CD4-positive, alpha-beta T cell treated with Interleukin-4 for 1 hour (primary cell): ENCODE results near the gene FRMD4B.

Experiments used
- DNase-seq, 2 donors: peaks; one replicate each; pipeline ENCODE4 v3.0.0-alpha.2; 2020 to 2022

Gene FRMD4B

GRCh38 chr3:69385723-69386555 is at the start of gene FRMD4B:
Gene FRMD4B (minus strand): TSS chr3:69386088. CDS start chr3:69385989, 99 bp downstream.
- DNase-seq: peak; percentile 6 to 43

DNA sequence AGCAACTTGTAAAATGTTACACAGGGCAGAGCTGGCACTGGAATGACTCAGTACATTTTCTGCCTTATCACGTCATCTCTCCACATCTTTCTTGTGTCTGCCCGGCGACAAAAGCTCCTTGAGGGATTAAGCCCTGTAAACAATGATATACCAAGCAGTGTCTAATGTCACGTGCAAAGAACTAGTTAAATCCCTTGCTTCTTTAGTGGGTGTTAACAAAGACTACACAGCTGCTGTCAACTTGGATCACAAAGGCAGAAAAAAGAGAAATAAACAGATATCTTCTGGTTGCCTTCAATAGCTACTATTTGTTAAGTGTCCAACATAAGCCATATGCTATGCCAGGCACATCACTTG is 48.1 kb upstream of the FRMD4B start:
- no peak for DNase-seq

GRCh38 chr3:69433121-69433968 is 47.5 kb upstream of the FRMD4B start:
- no peak for DNase-seq

DNA sequence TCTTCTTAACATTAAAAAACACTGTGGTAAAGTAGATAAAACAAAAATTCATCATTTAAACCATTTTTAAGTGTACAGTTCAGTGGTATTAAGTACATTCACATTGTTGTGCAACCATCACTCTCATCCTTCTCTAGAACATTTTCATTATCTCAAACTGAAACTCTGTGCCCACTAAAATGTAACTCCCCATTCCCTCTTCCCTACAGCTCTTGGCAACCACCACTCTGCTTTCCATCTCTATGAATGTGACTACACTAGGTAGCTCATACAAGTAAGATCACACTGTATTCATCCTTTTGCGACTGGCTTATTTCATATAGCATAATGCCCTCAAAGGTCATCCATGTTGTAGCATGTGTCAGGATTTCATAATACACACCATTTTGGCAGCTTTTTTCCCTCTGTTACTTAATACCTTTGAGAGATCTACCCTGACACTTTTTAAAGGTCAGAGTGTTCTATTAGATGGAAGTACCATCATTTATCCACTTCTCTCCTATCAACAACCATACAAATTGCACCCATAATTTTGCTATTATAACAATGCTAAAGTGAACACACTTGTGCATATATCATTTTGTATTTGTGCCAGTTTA is 42.9 kb upstream of the FRMD4B start:
- no peak for DNase-seq

GRCh38 chr3:69426967-69427304 is 41.0 kb upstream of the FRMD4B start:
- DNase-seq: no peak

- no peak for DNase-seq
Observed at GRCh38 chr3:69426291-69426966, 40.5 kb upstream of the FRMD4B start.

- DNase-seq: peak in 1 of 2 donors; percentile 23
Observed at GRCh38 chr3:69425249-69425648, 39.4 kb upstream of the FRMD4B start.

DNA sequence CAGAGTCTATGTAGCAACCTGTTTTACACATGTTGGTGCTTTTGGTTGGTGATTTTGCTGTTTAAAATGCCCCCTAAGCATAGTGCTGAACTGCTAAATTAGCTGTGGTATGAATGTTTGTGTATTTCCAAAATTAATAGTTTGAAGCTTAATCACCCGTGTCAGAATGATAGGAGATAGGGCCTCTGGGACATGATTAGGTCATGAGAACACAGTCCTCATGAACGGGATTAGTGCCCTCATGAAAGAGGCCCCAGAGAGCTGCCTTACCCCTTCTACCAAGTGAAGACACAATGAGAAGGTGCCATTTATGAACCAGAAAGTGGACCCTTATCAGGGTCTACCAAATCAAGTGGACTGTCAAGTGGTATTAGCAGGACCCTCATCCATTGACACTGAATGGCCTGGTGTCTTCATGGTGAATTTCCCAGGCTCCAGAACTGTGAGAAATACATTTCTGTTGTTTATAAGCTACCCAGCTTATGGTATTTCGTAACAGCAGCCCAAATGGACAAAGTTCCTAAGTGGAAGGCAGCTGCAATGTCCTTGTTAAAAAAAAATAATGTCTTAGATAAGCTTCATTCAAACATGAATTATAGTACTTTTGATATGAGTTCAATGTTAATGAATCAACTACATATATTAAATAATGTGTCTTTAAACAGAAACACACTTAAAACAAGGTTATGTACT is 37.7 kb upstream of the FRMD4B start:
- DNase-seq: no peak

DNA sequence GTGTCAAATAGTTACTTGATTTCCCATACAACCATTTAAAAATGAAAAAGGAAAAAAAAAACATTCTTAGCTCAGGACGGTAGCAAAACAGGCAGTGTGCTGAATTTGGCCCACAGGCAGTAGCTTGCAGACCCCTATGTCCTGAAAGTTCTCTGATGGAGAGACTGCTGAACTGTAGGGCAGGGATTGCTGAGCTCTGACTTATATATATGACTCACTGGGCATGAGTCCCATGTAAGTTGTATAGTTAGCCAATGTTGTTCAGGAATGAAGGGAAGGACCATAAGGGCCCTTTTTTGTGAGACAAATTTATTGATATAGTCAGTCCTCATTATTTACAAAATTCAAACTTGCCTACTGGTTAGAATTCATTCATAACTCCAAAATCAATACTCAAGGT is 36.9 kb upstream of the FRMD4B start:
- no peak for DNase-seq

DNA sequence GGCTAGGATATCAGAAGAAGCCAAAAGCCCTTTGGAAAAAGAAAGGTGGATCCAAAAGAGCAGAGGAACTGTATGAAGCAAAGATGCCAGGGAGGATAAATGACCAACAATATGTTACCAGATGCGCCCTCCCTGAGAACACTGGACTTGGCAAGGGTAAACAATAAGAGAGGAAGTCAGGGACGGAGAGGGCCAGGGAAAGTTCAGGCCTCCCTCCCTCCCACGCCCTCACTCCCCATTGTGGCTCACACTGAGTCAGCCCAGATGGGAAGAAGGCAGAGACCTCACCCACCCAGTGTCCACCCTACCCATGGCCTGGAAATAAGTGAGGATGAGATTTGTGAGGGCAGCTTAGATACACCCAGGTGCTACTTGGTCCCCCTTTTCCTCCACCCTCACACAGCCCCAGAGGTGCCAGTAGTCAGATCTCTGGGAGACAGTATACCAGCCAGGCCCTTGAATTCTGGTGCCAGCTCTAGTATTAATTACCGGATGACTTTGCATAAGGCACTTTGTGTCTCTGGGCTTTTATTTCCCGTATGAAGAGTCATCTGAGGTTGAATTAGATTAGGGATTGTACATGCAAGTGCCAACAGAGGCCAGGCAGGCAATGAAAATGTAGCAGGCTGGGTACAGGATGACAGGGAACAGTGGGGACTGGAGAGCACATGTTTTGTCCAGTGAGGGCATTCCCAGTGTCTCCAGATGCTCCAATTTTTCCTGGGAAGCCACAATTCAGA is 35.1 kb upstream of the FRMD4B start:
- no peak for DNase-seq

- no peak for DNase-seq
Observed at GRCh38 chr3:69419276-69419675, 33.4 kb upstream of the FRMD4B start.

DNA sequence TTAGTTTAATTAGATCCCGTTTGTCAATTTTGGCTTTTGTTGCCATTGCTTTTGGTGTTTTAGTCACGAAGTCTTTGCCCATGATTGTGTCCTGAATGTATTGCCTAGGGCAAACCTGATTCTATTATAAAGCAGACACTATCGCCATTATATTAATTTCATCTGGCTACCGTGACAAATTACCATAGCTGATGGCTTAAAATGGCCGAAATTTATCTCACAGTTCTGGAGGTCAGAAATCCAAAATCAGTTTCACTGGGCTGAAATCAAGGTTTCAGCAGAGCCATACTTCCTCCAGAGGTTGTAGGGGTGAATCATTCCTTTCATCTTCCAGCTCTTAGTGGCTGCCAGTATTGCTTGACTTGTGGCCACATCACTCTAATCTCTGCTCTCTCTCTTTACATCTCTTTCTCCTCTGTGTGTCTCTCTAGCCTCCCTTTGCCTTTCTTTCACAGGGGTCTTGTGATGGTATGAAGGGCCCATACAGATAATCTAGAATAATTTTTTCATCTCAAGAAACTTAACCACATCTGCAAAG is 31.7 kb upstream of the FRMD4B start:
- DNase-seq: no peak

GRCh38 chr3:69413551-69414207 is 27.8 kb upstream of the FRMD4B start:
- DNase-seq: no peak

GRCh38 chr3:69411346-69411745 is 25.5 kb upstream of the FRMD4B start:
- no peak for DNase-seq

DNA sequence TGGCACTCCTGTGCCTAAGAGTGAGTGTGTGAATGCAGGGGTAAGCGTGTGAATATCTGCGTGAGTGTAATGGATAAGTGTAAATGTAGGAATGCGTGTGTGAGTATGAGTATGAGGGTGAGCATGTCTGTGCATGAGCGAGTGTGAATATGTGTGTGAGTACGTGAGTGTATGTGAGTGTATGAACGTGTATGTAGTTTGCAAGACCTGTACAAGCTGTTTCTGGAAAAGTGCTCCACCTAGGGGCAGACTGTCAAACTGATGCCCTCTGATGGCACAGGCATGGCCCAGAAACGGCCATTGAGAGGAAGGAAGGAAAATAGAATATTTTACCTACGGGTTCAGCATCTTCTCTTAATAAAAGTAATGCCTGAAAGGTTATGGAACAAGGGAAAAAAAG is 24.4 kb upstream of the FRMD4B start:
- peak; percentile 62 to 66 for DNase-seq

DNA sequence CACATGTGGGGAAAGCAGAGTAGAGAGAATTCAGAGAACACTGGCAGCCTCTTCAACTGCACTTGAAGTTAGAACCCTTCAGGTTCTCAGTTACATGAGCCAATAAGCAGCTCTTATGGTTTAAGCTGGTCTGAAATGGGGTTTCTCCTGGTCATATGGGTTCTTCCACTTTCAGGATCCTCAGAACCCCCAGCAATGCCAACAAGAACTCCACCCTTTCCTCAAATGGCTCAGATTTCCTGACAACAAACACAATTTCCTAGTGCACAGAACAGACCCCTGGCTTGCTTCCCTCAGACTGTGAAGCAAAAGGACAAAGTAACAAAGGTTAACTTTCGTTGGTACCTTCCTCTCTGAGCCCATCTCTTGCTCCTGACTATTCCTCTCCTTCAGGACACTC is 23.9 kb upstream of the FRMD4B start:
- DNase-seq: no peak

GRCh38 chr3:69409011-69409410 is 23.1 kb upstream of the FRMD4B start:
- no peak for DNase-seq

- DNase-seq: no peak
Observed at GRCh38 chr3:69408542-69408941, 22.7 kb upstream of the FRMD4B start.

- DNase-seq: no peak
Observed at GRCh38 chr3:69407908-69408307, 22.0 kb upstream of the FRMD4B start.

DNA sequence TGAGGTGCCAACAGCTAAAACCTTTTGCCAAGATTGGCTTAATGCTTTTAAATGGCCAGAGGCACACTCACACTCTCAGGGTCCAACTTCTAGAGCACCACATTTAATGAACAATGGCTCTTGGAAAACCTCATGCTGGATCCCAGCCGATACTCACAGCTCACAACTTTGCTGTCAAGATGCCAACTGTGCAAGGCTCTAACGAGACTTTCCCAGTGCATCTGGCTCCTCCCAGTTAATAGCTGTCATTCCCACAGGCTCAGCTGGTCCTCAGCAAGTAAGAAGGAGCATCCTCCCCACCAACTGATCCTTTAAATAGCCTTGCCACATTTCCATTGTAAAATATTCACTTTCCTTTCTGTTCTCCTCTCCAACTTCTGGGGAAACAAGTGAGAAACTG is 20.3 kb upstream of the FRMD4B start:
- no peak for DNase-seq

- DNase-seq: no peak
Observed at GRCh38 chr3:69405067-69405466, 19.2 kb upstream of the FRMD4B start.
